ENCODE measurements around the gene NTMT1.
"Not testable (repeated sequence)": the region's sequence is repeated elsewhere in the genome, so short reads cannot be mapped to it uniquely, and the experiment has no call there.

NTMT1 gene

GRCh38 chr9:129630967-129631673 lies 5.2 kb downstream of the NTMT1 start:
- H3K27me3 Mint-ChIP-seq: no peaks in the 10 kb centered on the region
- intact Hi-C loops (cut with micrococcal nuclease): no loop called here
- no peak overlapping the region for H3K4me3 Mint-ChIP-seq
- peaks cover 94% of the 10 kb centered on the region for H3K36me3 Mint-ChIP-seq (ENCODE audit: low read depth)
- H3K9me3 Mint-ChIP-seq: no peaks in the 10 kb centered on the region
- peak overlapping the region; percentile 3 for H3K27ac Mint-ChIP-seq
- H3K4me1 Mint-ChIP-seq (ENCODE audit: low read depth): peaks cover 70% of the 10 kb centered on the region

- intact Hi-C loops (cut with micrococcal nuclease): no loop called here
- H3K36me3 Mint-ChIP-seq (ENCODE audit: low read depth): peaks cover 94% of the 10 kb centered on the region
- no peak overlapping the region for H3K27ac Mint-ChIP-seq
- no peak overlapping the region for H3K4me3 Mint-ChIP-seq
- H3K4me1 Mint-ChIP-seq (ENCODE audit: low read depth): peaks cover 68% of the 10 kb centered on the region
- no peaks in the 10 kb centered on the region for H3K9me3 Mint-ChIP-seq
- no peaks in the 10 kb centered on the region for H3K27me3 Mint-ChIP-seq
These were observed 5.7 kb downstream of the NTMT1 start for GRCh38 chr9:129631674-129632129.

GRCh38 chr9:129632460-129632859 lies 6.5 kb downstream of the NTMT1 start:
- no peaks in the 10 kb centered on the region for H3K9me3 Mint-ChIP-seq
- H3K4me1 Mint-ChIP-seq (ENCODE audit: low read depth): peaks cover 67% of the 10 kb centered on the region
- H3K36me3 Mint-ChIP-seq (ENCODE audit: low read depth): peaks cover 97% of the 10 kb centered on the region
- no peak overlapping the region for H3K4me3 Mint-ChIP-seq
- intact Hi-C loops (cut with micrococcal nuclease): no loop called here
- H3K27me3 Mint-ChIP-seq: no peaks in the 10 kb centered on the region
- H3K27ac Mint-ChIP-seq: no peak overlapping the region

- Mint-ChIP-seq H3K36me3 (ENCODE audit: low read depth) (peaks cover 97% of the 10 kb centered on the region), H3K27ac (no peak overlapping the region), H3K27me3 (no peaks in the 10 kb centered on the region), H3K9me3 (no peaks in the 10 kb centered on the region), H3K4me1 (ENCODE audit: low read depth) (peaks cover 67% of the 10 kb centered on the region), H3K4me3 (no peak overlapping the region)
- intact Hi-C loops (cut with micrococcal nuclease): no loop called here
These were observed 7.2 kb downstream of the NTMT1 start for GRCh38 chr9:129633207-129633606.

- H3K4me1 Mint-ChIP-seq (ENCODE audit: low read depth): peaks cover 66% of the 10 kb centered on the region
- H3K9me3 Mint-ChIP-seq: no peaks in the 10 kb centered on the region
- peaks cover 99% of the 10 kb centered on the region for H3K36me3 Mint-ChIP-seq (ENCODE audit: low read depth)
- no peaks in the 10 kb centered on the region for H3K27me3 Mint-ChIP-seq
- intact Hi-C loops (cut with micrococcal nuclease): no loop called here
- H3K27ac Mint-ChIP-seq: no peak overlapping the region
- H3K4me3 Mint-ChIP-seq: no peak overlapping the region
These were observed 7.9 kb downstream of the NTMT1 start for GRCh38 chr9:129633848-129634247.

- no peaks in the 10 kb centered on the region for H3K9me3 Mint-ChIP-seq
- H3K4me1 Mint-ChIP-seq (ENCODE audit: low read depth): peaks cover 64% of the 10 kb centered on the region
- intact Hi-C loops (cut with micrococcal nuclease): no loop called here
- H3K4me3 Mint-ChIP-seq: no peak overlapping the region
- peak overlapping the region; percentile 21 for H3K27ac Mint-ChIP-seq
- peaks cover 98% of the 10 kb centered on the region for H3K36me3 Mint-ChIP-seq (ENCODE audit: low read depth)
- no peaks in the 10 kb centered on the region for H3K27me3 Mint-ChIP-seq
These were observed 9.4 kb downstream of the NTMT1 start for GRCh38 chr9:129635099-129636065.

- intact Hi-C loops (cut with micrococcal nuclease); H3K4me3 Mint-ChIP-seq; H3K27ac Mint-ChIP-seq; H3K9me3 Mint-ChIP-seq; H3K27me3 Mint-ChIP-seq: not testable (repeated sequence)
- Mint-ChIP-seq H3K36me3 (ENCODE audit: low read depth) (peaks cover 92% of the 10 kb centered on the region), H3K4me1 (ENCODE audit: low read depth) (peaks cover 64% of the 10 kb centered on the region)
These were observed 10.4 kb downstream of the NTMT1 start for GRCh38 chr9:129636343-129636742.

GRCh38 chr9:129637102-129637501 lies 11.1 kb downstream of the NTMT1 start:
- H3K4me1 Mint-ChIP-seq (ENCODE audit: low read depth): peaks cover 60% of the 10 kb centered on the region
- H3K9me3 Mint-ChIP-seq: no peaks in the 10 kb centered on the region
- intact Hi-C loops (cut with micrococcal nuclease): no loop called here
- H3K27me3 Mint-ChIP-seq: no peaks in the 10 kb centered on the region
- peak overlapping the region; percentile 83 for H3K27ac Mint-ChIP-seq
- peaks cover 87% of the 10 kb centered on the region for H3K36me3 Mint-ChIP-seq (ENCODE audit: low read depth)
- H3K4me3 Mint-ChIP-seq: no peak overlapping the region

GRCh38 chr9:129637673-129638439 lies 11.9 kb downstream of the NTMT1 start:
- Mint-ChIP-seq H3K27ac (peak overlapping the region; percentile 83), H3K27me3 (no peaks in the 10 kb centered on the region), H3K4me3 (peak overlapping the region; percentile 14), H3K36me3 (ENCODE audit: low read depth) (peaks cover 80% of the 10 kb centered on the region), H3K9me3 (no peaks in the 10 kb centered on the region), H3K4me1 (ENCODE audit: low read depth) (peaks cover 65% of the 10 kb centered on the region)
- intact Hi-C loops (cut with micrococcal nuclease): no loop called here

GRCh38 chr9:129639034-129639630 lies 13.2 kb downstream of the NTMT1 start:
- Mint-ChIP-seq H3K4me3 (no peak overlapping the region), H3K27ac (peak overlapping the region; percentile 22)

GRCh38 chr9:129639756-129640085 lies 13.8 kb downstream of the NTMT1 start:
- Mint-ChIP-seq H3K9me3 (no peaks in the 10 kb centered on the region), H3K4me1 (ENCODE audit: low read depth) (peaks cover 63% of the 10 kb centered on the region), H3K27ac (peak overlapping the region; percentile 22), H3K36me3 (ENCODE audit: low read depth) (peaks cover 61% of the 10 kb centered on the region), H3K27me3 (no peaks in the 10 kb centered on the region), H3K4me3 (peak overlapping the region; percentile 17)
- intact Hi-C loops (cut with micrococcal nuclease): loop anchor here (10.0 kb wide), 1 partner anchor 85 kb away; no protein-coding TSS in a partner anchor

More at GRCh38 chr9:129639034-129639630, 13.2 kb downstream of the NTMT1 start:
- no peaks in the 10 kb centered on the region for H3K27me3 Mint-ChIP-seq
- H3K9me3 Mint-ChIP-seq: no peaks in the 10 kb centered on the region
- H3K36me3 Mint-ChIP-seq (ENCODE audit: low read depth): peaks cover 67% of the 10 kb centered on the region
- peaks cover 65% of the 10 kb centered on the region for H3K4me1 Mint-ChIP-seq (ENCODE audit: low read depth)
- intact Hi-C loops (cut with micrococcal nuclease): no loop called here

- intact Hi-C loops (cut with micrococcal nuclease): loop anchor here (10.0 kb wide), 1 partner anchor 85 kb away; no protein-coding TSS in a partner anchor
These were observed 14.3 kb downstream of the NTMT1 start for GRCh38 chr9:129640086-129640870.

More at GRCh38 chr9:129640086-129640870, 14.3 kb downstream of the NTMT1 start:
- Mint-ChIP-seq H3K36me3 (ENCODE audit: low read depth) (peaks cover 55% of the 10 kb centered on the region), H3K9me3 (no peaks in the 10 kb centered on the region), H3K4me3 (peak overlapping the region; percentile 90), H3K4me1 (ENCODE audit: low read depth) (peaks cover 57% of the 10 kb centered on the region), H3K27me3 (no peaks in the 10 kb centered on the region), H3K27ac (peak overlapping the region; percentile 22)

Measured in dendritic cell treated with granulocyte-macrophage colony-stimulating factor and Interleukin-4, amounts not matched to agents 40 ng/mL and 50 ng/mL, for 4 days (primary cell).